NCI-H345 (cell line): Measurements from ENCODE around the gene AQP2.

Source experiments
- DNase-seq: peaks from one replicate; lab custom pipeline; 2025; lab: John Stamatoyannopoulos, UW

Gene AQP2

DNA sequence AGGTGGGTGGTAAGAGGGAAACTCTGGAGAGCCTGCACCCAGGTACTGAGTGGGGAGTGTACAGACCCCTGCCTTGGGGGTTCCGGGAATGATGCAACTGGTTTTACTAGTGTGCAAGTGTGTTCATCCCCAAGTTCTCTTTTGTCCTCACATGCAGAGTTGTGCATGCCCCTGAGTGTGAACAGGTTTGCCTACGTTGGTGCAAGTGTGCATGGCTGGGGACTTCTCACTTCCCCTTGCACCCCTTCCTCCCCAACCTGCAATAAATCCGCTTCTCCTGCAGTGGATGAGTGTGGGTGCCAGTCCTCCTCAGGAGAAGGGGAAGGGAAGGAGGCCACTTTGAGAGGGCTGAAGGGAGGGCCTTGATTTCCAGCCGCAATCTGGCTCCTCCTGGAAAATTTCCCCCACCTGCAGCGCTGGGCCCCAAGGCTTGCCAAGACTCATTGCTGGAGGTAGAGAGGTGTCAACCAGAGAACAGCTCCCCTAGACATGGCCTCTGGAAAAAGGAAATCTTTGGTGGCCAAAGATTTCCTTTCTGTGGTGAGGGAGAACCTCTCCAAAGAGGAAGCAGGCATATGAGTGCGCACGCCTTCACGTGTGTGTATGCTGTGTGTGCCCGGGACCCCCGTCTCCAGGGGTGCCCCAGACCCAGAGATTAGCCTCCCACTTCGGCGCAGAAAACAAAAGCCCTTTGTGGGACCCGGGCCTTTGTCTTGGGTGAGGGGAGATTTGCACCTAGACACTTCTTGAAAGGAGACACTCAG, 5.5 kb downstream of the AQP2 start:
- no peak for DNase-seq

DNA sequence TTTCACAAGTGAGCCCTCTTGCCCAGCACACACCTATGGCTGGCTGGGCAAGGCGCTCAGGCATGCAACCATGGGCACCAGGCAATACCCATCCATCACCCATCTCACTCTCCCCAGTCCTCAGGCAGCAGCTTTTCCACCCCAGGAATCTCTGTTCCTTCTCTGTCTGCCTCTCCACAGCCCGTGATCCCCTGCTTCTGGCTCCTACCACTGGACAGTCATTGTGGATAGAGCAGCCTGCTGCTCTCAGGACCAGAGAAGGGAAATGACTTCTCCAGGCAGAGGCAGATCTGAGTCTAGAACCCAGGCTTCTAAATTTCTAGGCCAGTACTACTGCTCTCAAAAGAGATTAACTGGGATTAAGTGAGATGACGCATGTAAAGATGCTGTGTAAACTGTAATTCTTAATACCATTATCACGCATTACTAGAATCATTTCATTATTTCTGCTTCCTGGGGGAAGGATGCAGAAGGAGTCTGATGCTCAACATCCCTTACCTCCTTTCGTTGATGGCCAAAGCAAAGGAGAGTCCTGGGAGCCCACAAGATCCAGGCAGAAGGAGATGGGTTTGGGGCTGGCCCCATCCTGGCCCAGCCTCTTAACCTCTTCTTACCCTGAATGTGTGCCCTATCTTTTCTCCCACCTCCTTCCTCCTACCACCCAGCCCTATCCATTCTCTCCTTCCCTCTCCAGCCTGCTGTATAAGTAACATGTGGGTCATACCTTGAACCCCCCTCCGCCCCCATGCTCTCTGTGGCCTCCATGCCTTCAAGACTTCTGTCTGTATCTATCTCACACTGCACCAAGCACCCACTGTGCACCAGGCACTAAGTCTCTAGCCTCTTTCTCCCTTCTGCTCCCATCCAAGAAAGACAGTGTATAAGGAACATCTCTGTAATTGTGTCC, 6.4 kb downstream of the AQP2 start:
- DNase-seq = no peak

DNA sequence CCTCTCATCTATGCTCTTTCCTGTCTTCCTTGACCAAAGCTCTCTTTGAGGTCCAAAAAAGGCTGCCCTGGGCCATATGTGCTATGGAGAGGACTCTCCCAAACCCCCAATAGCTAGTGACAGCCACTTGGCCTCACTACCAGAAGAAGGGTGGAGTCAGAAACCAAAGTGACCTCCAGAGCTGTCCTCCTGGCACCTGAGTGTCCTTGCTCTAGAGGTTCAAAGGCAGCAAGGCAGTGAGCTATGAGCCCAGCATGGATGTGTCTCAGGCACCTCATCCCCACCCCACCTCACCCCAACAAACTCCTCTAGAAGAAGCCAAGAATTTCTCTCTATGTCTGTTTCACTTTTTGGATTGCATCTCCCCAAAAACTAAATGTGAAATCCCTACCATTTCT, 7.0 kb downstream of the AQP2 start:
- DNase-seq = no peak

- no peak for DNase-seq
These were observed 9.3 kb downstream of the AQP2 start for GRCh38 chr12:49959685-49960473.

DNA sequence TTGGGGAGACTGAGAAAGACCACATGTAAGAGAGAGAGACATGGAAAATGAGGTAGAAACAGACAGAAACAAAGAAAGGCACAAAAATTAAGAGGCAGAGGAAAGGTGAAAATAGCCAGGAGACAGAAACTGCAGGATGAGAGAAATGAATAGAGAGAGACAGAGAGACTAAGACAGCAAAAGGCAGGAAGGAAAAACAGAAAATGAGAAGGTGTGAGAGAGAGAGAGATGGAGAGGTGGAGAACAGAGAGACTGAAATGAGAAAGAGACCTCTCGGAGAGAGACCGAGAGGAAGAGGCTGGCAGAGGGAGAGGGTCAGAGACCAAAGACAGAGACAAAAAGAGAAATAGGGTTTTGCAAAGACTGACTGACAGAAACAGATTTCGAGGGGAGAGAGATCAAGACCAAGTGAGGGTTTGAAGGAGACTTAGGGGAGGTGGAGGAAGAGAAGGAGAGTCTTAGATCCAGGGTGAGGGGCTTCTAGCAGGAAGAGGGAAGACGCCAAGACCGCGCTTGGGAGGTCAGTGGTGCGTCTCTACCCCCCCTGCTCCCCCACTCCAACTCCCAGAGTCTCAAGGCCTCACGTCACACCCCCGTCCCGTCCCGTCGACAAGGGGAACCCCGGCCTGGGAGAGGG, 10.1 kb downstream of the AQP2 start:
- DNase-seq = no peak

- no peak for DNase-seq
These were observed 10.8 kb downstream of the AQP2 start, which contains the start of gene AQP5 for GRCh38 chr12:49961111-49961922. Gene AQP5, plus strand, starts transcription at chr12:49961872. Its CDS starts 146 bp downstream, at chr12:49962018.

DNA sequence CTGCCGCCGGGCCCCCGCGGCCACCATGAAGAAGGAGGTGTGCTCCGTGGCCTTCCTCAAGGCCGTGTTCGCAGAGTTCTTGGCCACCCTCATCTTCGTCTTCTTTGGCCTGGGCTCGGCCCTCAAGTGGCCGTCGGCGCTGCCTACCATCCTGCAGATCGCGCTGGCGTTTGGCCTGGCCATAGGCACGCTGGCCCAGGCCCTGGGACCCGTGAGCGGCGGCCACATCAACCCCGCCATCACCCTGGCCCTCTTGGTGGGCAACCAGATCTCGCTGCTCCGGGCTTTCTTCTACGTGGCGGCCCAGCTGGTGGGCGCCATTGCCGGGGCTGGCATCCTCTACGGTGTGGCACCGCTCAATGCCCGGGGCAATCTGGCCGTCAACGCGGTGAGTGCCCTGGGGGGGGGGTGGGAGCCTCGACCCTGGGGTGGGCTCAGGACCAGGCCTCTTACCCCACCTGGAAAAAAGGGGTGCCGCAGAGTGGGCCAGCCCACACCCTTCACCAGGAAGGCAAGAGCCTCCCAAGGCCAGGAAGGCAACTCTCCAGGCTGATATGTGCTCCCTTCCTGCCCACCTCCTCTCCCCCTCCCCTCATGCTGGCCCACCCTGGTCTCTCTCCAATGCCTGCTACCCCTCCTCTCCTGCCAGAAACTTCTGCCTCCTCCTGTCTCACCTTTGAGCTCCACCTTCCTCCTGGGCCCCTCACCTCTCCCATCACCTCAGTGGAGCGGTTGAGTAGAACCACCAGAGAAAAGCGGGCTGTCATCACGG, 11.6 kb downstream of the AQP2 start:
- no peak for DNase-seq

GRCh38 chr12:49962861-49963765, 12.6 kb downstream of the AQP2 start:
- DNase-seq = peak; percentile 44

- DNase-seq = no peak
These were observed 13.7 kb downstream of the AQP2 start for GRCh38 chr12:49963976-49964815.

- no peak for DNase-seq
These were observed 14.5 kb downstream of the AQP2 start for GRCh38 chr12:49964849-49965624.

DNA sequence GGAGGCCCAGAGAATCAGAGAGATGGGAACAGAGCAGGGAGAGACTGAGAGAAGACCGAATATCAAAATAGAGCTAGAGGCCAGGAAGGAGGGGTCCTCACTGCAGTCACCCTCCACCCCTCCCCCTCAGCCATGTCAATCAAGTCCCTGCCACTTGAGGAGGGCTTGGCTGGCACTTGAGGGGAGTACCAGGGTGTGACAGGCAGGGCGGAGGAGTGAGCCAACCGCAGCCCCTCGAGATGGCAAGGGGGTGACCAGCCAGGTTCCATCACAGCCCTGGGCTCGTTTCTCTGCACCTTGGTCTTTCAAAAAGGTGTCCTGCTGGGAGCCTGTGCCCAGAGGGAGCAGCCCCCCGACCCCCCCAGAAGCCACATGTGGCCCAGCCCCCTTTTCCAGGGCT, 15.3 kb downstream of the AQP2 start:
- no peak for DNase-seq

- no peak for DNase-seq
These were observed 16.0 kb downstream of the AQP2 start for GRCh38 chr12:49966511-49967041.

DNA sequence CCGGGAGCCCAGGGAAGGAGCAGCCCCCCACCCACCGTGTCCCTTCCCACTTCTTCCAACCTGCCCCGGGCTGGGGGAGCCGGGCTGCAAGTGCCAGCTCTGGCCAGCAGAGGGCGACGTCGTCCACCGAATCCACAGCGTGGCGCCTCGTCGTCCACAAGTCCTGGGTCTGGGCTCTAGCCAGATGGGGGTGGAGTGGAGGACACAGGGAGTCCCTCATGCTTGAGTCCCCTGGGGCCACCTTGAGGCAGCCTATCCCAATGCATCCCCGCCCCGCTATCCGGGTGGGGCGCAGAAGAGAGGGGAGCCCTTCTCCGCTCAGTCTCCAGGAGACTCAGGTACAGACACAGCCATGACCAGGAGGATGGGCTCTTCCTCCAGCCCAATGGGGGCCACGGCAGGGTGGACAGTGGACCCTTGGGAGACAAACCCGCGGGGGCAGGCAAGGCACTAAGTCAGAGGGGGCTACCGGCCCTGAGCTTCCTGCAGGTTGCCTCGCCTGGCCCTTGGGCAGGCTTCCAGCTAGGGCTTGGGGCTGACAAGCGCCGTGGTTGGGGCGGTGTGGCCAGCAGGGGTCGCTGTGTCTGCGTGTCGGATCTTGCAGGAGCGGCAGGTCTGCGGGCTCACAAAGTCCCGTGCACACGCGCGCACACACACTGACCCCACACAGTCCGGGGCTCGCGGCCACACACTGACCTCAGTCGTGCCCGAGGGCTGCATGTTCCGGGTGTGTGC, 16.7 kb downstream of the AQP2 start:
- DNase-seq = peak; percentile 64

DNA sequence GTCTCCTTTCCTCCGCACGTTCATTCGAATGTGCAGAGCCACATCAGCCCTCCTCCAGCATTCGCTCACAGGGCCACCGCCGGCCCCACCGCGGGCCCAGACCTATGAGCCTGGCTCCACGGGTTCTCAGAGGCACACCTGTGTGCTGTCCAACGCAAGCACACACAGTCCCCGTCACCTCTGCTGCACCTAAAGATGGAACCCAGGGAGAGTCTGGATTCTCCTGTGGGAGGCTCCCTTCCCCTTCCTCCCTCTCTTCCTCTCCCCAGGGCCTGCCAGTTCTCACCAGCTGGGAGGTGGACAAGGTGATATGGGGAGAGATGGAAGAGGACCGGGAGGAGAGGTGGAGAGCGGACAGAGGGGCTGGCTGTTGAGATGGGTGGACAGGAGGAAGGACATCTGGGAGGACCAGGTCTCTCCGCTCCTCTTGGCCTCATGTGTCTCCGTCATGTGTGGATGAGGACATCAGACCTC, 17.3 kb downstream of the AQP2 start:
- DNase-seq = no peak

DNA sequence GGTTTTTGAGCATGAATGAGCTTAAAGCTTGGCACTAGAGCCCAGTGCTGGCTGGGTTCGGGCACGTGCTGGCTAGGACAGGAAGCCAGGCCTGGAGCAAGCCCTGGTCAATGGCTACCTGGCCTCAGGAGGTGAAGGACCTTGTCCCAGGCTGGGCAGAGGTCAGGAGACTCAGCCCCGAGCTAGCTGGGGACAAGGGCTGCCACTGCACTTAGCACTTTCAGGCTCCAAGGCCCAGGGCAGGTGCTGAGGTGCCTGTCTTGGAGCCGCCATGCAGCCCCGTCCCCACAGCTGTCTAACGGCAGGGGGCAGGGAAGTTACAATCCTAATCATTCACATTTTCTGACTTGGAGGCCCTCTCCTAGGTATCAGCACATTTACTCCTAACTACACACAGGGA, 17.9 kb downstream of the AQP2 start:
- no peak for DNase-seq

GRCh38 chr12:49969027-49969426, 18.5 kb downstream of the AQP2 start:
- no peak for DNase-seq
